ENCODE measurements around the gene ETF1. TPM values are rescaled to one million over a fixed set of nuclear protein-coding genes. Genes with fewer than 3 reads are reported as not detected.
"Not testable (repeated sequence)": the region's sequence is repeated elsewhere in the genome, so short reads cannot be mapped to it uniquely, and the experiment has no call there.

ETF1 gene
- total RNA-seq, 1 donor from 2014 or later = 86.8 TPM

DNA sequence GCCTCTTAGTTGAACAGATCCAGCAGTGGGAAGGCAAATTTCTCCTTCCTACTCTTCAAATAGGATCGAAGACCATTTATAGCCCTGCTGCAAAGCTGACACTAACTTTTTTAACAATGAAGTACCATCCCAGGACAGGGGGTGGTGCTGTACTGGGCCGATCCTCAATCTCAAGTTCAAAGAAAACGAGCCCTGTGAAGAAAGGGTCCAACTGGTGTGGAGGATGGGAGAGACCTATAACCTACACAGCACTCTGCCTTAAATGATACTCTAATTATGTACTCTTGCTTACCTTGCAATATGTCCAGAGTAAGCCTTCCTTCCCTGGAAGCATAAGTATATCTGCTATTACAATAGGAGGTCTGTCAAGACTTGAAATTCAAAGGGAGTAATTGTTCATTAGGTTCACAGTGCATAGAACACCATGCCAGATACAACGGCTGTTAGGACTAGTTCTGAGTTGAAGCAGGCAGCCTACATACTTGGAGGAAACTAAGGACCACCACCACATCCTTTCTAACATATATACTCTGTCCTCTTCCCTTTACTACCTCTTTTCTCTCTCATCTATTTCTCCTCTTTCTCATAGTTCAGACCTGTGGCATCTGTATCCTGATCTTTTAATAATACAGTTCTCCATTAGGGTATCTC lies 6.2 kb downstream of the ETF1 start:
- no peak for DNase-seq (ENCODE audit: low spot score)
- intact Hi-C loops (cut with DNase I) = no loop called here

DNA sequence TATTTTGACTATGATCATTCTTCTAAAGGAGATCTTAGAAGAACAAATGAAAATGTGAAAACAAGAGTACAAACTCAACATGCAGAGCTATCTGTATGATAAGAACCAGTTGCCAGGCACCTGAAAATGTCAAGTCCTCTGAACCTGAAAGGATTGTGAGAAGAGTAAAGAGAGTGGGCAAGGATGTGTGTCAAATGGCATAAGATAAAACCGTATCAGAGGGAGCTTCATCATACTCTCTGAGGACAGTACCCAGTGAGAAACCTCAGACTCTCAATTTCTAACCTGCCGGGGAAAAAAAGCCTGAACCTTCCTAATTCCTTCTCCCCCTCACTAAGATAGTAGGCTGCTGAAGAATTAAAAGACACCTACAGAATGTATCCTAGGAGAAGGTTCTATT lies 6.8 kb downstream of the ETF1 start:
- intact Hi-C loops (cut with DNase I) = no loop called here
- DNase-seq (ENCODE audit: low spot score) = no peak

DNA sequence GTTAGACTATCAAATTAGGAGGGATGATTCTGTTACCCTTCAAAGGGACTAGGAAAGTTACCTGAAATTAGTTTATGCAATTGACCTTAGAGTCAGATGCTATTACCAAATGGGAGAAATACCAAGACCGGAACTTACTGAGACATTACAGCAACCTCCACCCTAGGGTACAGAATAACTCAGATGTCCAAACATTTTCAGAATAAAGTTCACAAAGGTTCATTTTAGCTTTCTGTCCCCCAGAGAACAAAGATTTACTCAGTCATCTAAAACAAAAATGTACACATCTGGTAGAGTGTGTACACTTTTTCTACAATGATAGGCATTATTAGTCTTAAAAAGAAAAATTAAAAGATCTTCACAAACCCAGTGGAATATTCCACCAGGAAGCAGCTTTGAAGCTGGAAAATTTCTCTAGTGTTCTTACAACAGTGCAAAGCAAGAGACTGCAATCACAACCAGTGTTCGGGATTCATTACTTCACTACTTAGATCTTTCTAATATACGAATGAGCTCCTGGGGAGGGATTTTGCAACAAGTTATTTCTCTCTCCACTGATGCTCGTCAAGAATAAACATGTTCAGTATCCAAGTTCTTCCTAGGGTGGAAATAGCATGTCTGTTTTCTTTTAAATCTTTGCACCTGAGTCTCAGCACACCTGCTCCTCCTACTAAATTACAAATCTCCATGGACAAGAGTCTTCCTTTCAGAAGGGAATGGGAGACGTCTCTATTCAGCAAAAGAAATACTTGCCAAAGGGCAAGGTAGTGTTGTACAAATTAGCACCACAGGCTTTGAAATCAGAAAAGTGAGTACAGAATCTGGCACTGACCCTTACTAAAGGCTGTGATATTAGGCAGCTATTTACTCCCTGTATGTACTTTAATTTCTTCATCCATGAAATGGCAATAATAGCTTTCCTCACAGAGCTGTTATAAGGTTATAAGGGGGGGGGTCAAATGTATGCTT lies 8.8 kb downstream of the ETF1 start:
- intact Hi-C loops (cut with DNase I) = no loop called here
- no peak for DNase-seq (ENCODE audit: low spot score)

DNA sequence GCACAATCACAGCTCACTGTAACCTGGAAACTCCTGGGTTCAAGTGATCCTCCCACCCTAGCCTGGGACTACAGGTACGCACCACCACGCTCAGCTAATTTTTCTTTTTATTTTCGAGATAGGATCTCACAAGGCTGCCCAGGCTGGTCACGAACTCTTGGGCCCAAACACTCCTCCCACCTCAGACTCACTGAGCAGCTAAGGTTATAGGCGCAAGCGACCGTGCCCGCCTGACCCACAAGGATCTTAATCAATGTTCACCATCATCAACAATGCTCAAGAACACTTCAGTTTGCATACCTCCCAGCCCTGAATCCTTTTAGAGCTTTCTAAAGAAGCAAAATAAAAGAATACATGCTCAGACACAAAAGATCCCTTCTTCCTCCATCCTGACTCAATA lies 13.2 kb downstream of the ETF1 start:
- intact Hi-C loops (cut with DNase I) = no loop called here
- no peak for DNase-seq (ENCODE audit: low spot score)

DNA sequence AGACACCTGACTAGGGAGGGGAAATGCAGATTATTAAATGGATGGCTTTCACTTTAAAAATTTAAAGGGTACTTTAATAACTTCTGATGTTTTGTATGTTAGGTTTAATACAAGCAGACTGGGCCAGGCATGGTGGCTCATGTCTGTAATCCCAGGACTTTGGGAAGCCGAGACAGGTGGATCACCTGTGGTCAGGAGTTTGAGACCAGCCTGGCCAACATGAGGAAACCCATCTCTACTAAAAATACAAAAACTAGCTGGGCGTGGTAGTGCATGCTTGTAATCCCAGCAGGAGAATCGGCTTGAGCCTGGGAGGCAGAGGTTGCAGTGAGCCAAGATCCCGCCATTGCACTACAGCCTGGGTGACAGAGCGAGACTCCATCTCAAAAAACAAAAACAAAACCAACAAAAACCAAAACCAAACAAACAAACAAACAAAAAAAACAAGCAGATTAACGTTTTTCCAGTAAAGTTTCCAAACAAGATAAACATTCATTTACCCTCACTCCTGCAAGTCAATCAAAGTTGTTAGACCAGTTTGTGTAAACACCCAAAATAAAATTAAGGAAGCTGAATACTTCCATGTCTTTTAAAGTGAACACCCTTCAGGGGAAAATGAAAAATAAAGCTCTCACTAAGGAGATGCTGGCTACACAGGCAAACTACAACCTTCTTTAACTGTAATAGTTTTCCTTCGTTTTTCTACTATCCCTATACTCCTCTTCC lies 14.1 kb downstream of the ETF1 start:
- intact Hi-C loops (cut with DNase I) = no loop called here
- DNase-seq (ENCODE audit: low spot score) = no peak

DNA sequence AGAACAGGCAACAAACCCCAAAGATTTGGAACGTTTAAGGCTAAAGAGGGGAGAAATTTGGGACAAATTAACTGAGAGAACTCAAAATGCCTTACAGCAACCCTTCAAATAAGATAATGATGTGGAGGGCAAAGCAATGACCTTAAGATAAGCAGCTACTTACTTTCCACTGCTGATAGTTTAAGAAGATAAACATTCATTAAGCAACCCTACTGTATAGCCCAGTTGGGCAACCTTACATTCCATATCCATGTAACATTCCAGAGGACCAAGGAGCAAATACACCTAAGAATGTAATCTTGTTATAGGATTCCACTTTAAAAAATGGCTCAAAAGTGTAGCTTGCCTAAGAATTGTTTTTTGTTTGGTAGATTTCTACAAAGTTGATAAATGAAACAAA lies 14.8 kb downstream of the ETF1 start:
- intact Hi-C loops (cut with DNase I) = no loop called here
- DNase-seq (ENCODE audit: low spot score) = no peak

DNA sequence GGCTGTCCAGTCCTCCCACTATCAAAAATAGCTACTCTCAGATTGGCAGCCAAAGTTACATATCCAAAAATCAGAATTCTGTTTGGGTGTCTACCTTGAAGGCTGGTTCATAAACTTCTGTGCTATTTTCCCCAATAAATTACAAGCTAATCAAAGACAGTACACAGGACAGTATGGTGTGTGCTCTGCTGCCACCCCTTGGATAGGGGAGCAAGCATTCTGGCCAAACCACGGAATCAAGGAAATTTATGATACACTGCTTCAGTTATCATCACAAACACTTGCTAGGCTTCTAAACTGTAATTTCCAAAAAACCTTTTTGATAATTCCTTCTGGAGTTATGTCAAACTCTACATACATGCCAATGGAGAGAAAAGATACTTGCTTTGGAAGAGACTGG lies 15.9 kb downstream of the ETF1 start:
- intact Hi-C loops (cut with DNase I) = no loop called here
- no peak for DNase-seq (ENCODE audit: low spot score)

DNA sequence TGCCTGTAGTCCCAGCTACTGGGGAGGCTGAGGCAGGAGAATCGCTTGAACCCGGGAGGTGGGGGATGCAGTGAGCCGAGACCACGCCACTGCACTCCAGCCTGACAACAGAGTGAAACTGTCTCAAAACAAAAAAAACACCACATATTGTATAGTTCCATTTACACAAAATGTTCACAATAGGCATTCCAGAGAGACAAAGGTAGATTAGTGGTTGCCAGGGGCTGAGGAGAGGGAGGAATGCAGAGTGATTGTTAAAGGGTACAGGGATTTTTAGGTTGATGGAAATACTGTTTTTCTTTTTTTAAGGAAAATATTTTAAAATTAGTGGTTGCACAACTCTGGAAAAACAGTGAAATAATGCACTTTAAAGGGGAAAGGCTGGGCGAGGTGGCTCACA lies 19.6 kb downstream of the ETF1 start:
- no peak for DNase-seq (ENCODE audit: low spot score)
- intact Hi-C loops (cut with DNase I) = no loop called here

DNA sequence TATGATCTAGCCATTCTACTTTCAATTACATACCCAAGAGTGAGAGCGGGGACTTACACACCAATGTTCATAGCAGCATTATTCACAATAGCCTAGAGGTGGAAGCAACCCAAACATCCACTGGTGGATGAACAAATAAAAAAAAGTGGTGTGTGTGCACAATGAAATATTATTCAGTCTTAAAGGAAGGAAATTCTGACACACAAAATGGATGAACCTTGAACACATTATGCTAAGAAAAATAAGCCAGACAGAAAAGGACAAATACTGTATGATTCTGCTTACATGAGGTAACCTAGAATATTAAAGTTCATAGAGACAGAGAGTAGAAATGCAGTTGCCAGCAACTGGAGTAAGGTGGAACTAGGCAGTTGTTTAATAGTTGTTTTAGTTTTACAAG lies 22.1 kb downstream of the ETF1 start:
- no peak for DNase-seq (ENCODE audit: low spot score)
- intact Hi-C loops (cut with DNase I) = no loop called here

DNA sequence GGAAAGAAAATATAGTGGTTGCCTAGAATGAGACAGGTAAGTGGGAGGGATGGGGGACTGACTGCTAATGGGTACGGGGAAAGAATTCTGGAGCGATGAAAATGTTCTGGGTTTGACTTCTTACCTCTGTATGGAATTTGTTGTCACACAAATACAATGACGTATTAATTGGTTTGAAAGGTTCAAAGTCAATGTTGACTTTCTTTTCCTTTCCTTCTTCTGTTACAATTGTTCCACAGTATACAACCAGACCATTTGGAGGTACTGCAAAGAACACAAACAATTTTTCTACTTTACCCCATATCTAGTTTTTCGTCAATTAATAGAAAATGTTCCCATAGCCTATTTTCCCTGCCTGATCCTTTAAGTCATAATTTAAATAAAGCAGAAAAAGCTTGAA lies 25.6 kb downstream of the ETF1 start:
- intact Hi-C loops (cut with DNase I) = no loop called here
- no peak for DNase-seq (ENCODE audit: low spot score)

DNA sequence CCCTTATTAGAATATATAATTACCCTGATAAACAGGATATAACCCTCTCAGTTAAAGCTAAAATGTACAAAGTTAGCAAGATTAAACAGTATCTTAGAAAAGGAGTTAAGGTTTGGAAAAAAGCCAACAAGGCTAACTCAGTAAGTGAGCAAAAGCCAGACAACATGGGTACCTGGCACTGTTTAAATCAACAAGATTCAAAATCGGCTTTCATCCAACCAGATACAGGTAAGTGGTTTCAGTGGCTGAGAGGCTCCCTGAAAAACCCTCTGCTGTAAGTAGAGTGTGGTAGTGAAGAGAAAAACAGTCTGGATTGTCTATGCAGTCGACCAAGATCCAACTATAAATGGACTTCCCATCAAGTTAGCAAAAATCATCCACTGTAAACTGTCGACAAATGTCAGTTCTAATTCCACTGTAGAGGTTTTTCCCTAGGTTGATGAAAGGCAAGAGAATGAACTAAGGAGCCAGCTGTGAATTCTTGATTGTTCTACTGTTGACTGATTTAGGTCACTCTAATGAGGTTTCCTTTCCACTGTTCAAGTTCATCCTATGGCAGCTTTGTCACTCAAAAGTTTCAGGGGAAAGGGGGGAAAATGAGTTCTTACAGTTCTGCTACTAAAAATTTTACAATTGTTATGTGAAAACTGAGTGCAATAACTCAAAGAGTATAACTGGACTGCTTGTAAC lies 27.3 kb downstream of the ETF1 start:
- DNase-seq (ENCODE audit: low spot score) = no peak
- intact Hi-C loops (cut with DNase I) = no loop called here

DNA sequence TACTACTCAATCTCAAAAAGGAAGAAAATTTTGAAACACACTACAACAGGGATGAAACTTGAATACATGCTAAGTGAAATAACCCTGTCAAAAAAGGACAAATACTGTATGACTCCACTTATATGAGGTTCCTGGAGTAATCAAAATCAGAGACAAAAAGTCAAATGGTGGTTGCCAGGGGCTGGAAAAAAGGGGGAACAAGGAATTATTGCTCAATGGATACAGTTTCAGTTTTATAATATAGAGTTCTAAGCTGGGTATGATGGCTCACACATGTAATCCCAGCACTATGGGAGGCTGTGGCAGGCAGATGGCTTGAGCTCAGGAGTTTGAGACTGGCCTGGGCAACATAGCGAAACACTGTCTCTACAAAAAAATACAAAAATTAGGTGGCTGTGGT lies 29.0 kb downstream of the ETF1 start:
- intact Hi-C loops (cut with DNase I) = no loop called here
- DNase-seq (ENCODE audit: low spot score) = no peak

DNA sequence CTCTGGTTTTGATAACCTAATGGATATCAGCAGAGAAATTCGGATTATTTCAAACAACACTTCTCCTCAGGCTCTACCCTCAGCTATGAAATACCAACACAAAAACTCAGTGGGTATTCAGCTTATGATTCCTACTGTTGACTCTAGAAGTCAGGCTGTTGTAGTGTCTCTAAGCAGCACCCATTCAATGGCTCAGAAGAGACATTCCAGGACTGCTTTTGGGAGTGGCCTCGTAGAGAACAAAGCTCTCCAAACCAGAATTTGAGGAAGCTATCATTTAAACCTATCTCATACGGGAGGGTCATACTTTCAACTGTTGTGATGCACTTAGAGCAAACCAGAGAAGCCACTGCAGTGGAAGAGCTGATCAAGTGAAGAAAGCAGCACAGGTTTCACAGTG lies 34.1 kb downstream of the ETF1 start:
- intact Hi-C loops (cut with DNase I) = no loop called here
- no peak for DNase-seq (ENCODE audit: low spot score)

DNA sequence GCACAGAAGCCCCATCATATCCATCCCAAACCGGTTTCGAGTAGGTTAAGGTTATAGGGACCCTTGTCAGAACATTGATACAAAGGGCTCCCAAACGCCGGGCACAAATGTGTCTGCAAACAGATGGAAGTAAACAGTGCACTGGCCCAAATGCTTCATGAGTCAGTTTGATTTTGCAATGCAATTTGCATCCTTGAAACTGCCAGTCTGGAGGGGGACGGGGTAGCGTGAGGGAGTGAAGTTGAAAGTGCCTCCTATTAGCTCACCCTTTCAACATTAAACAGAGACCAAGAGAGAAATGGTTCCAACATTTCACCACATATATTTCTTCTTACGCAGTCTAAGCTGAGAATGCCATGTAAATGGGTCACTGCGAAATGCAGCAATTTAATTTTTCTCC lies 35.6 kb downstream of the ETF1 start:
- DNase-seq (ENCODE audit: low spot score); intact Hi-C loops (cut with DNase I): not testable (repeated sequence)

DNA sequence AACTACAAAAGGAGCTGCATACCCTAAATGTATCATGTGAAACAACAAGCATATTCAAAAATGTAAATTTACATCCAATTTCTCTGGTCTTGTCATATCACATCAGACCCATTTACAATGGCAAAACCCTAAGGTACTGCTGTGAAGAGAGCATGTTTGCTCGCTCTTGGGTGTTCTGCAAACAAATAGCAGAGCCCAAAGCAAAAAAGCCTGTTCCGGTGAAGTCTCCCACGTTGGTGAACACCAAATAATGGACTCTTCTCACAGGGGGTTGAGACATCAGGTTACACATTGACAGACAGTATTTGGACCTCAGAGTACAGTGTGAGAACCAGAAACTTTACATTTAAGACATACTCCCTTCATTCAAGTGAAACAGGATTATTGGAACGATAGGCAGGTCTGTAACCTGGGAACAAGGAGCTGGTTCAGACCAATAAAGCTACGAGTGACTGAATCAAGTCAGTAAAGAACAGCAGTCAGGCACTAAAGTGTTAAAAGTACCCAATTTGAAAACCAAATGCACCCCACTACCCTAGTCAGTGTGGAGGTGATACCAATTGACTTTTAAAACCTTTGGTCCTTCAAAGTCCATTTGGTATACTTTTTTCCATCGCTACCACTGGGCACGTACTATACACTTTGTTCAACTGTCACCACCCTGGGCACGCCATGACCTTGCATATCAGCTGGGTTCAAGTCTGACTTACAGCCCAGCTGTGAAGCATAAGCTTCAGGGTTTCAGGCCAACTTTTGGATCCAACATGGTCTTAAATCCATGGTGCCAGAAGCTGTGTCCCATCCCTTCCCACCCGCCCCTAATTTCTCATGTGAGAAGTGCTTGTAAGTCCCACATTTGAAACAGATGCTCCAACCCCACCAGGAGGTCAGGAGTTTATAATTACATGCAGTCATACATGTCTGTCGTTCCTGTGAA lies 36.4 kb downstream of the ETF1 start:
- no peak for DNase-seq (ENCODE audit: low spot score)
- intact Hi-C loops (cut with DNase I) = no loop called here

DNA sequence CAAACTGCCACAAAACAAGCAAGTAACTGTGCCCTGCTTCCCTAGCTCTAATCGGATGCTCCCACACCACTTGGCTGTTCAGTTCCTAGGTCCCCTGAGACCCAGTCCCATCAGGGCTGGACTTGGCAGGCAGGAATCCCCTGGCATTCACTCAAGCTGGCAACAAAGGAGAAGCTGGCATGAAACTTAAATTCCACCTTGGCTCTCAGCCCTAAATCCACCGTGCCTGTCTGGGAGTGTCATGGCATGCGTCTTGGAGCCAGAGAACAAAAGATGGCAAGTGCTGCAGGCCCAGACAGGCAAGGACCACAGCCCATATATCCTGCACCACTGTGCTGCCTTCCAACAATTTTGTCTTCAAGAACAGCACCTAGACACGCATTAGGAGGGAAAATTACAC lies 38.2 kb downstream of the ETF1 start:
- DNase-seq (ENCODE audit: low spot score) = no peak
- intact Hi-C loops (cut with DNase I) = loop anchor here (1.0 kb wide), 1 partner anchor 54 kb away; no protein-coding TSS in a partner anchor

DNA sequence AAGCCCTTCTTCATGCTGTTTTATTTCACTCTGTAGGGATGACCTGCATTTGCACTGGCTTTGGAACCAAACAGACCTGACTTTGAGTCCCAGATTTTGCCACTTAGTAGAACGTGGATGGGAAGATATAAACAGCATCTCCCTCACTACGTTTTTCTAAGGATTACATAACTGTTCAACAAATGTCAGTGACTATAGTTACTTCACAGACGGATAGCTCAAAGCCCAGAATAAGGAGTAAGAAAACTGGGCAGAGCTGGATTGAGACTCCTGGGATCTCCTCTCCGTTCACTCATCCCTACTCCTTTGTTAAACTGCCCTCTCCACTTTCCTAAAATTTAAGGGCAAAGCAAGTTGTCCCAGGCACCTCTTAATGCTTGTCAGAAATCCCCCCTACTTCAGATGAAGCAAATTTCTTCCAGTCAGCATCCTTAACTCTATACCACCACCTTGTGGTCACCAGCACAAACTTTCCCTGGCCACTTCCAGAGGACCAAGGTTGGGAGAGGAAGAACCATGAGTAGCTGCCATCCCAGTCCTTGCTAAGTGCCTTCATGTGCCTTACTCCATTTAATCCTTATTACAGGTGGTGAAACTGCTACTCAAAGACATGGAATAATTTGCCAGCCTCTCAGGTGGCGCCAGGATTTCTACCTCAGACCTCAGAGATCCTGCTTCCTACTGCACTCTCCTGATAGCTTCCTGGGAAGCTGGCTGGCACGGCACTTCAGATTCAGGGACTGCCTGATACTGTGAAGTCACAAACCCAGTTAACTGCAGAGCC lies 39.4 kb downstream of the ETF1 start:
- intact Hi-C loops (cut with DNase I) = loop anchor here (1.0 kb wide), 1 partner anchor 53 kb away; no protein-coding TSS in a partner anchor
- DNase-seq (ENCODE audit: low spot score) = no peak

DNA sequence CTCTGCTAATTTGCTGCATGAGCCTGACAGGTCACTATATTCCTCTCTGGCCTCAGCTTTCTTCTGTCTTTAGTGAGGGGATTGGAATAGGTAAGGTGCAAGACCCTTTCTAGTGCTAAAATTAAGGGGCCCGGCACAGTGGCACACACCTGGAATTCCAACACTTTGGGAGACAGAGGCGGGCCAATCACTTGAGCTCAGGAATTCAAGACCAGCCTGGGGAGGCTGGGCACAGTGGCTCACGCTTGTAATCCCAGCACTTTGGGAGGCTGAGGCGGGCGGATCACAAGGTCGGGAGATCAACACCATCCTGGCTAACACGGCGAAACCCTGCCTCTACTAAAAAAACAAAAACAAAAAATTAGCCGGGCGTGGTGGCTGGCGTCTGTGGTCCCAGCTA lies 40.5 kb downstream of the ETF1 start:
- intact Hi-C loops (cut with DNase I) = no loop called here
- DNase-seq (ENCODE audit: low spot score) = no peak

Data from cardiac septum (tissue), 1 donor.